ENCODE results near the gene ELFN2.
"Not testable (repeated sequence)": the region's sequence is repeated elsewhere in the genome, so short reads cannot be mapped to it uniquely, and the experiment has no call there.

ELFN2 gene

DNA sequence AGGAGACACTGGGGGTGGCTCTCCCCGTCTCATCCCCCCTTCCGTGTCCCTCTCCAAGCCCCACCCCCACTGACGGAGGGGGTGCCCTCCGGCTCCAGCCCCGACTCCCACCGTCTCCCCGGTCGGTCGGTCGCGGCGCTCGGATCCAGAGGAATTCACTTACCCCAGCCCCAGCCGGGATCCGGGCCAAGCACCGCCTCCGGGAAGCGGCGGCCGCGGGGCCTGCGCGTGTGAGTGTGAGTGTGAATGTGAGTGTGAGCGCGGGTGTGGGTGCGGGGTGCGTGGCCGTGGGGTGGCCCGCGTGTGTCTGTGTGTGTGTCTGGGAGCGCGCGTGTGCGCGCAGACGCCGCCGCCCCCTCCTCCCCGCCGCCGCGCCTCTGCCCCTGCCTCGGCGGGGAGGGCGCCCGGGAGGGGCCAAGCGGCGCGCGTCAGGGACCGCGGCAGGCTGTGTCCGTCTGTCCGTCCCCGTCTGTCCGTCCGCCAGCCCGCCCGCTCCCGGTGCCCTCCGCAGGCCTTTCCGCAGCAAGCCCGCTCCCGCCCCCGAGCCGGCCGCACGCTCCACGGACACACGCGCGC lies at the start of gene ELFN2:
Gene ELFN2 (minus strand): TSS at position 345 of the 576 bp plus-strand sequence. CDS start 51,945 bp downstream, outside the sequence.
- DNase-seq (ENCODE audit: low read depth in 2 of 3, low spot score in 1 of 3) = no peak

GRCh38 chr22:37476389-37477329 lies 49.4 kb upstream of the ELFN2 start:
- no peak for DNase-seq (ENCODE audit: low read depth in 2 of 3, low spot score in 1 of 3)

- DNase-seq (ENCODE audit: low read depth in 2 of 3, low spot score in 1 of 3) = no peak
Measured at GRCh38 chr22:37474447-37475090, 47.3 kb upstream of the ELFN2 start.

DNA sequence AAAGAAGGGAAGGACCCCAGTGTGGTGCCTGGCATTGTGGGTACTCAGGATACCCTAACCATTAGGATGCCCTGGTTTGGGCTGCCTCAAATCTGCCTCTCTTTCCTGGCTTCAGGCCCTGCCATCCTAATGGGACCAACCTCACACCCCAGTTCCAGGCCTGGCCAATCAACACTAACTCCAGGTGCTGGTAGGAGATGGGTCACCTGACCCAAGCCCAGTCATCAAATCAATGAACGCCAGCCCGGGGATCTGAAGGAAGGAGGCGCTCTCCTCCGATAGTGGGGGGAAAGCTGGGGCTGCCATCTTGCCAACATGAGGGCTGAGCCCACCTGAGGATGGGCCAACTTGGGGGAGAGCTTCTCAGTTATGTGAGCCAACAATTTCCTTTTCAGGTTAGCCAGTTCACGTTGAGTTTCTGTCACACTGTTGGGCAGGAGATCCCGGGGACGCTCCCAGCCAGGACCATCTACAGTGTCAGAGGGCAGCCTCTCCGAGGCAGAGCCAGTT lies 46.2 kb upstream of the ELFN2 start:
- DNase-seq (ENCODE audit: low read depth in 2 of 3, low spot score in 1 of 3) = no peak

- DNase-seq (ENCODE audit: low read depth in 2 of 3, low spot score in 1 of 3) = peak in 1 of 3 donors; percentile 34
Measured at GRCh38 chr22:37472418-37473006, 45.2 kb upstream of the ELFN2 start.

- no peak for DNase-seq (ENCODE audit: low read depth in 2 of 3, low spot score in 1 of 3)
Measured at GRCh38 chr22:37471727-37472417, 44.6 kb upstream of the ELFN2 start.

GRCh38 chr22:37470087-37470445 lies 42.8 kb upstream of the ELFN2 start:
- no peak for DNase-seq (ENCODE audit: low read depth in 2 of 3, low spot score in 1 of 3)

- no peak for DNase-seq (ENCODE audit: low read depth in 2 of 3, low spot score in 1 of 3)
Measured at GRCh38 chr22:37469416-37470086, 42.3 kb upstream of the ELFN2 start.

DNA sequence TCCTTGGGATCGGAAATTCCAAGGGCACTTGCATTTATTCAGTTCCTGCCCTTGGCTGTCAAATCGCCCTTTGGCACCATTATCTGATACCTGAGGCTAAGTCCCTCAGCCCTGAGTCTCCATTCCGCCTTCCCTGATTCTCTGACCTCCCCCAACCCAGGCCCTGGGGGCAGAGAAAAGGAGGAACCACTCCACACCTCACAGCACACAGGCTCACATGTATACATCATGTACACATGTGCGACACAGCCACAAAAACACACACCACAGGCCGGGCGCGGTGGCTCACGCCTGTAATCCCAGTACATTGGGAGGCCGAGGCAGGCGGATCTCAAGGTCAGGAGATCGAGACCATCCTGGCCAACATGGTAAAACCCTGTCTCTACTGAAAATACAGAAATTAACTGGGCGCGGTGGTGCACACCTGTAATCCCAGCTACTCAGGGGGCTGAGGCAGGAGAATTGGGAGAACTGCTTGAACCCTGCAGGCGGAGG lies 41.0 kb upstream of the ELFN2 start:
- DNase-seq (ENCODE audit: low read depth in 2 of 3, low spot score in 1 of 3) = not testable (repeated sequence)

- no peak for DNase-seq (ENCODE audit: low read depth in 2 of 3, low spot score in 1 of 3)
Measured at GRCh38 chr22:37467391-37467955, 40.2 kb upstream of the ELFN2 start.

DNA sequence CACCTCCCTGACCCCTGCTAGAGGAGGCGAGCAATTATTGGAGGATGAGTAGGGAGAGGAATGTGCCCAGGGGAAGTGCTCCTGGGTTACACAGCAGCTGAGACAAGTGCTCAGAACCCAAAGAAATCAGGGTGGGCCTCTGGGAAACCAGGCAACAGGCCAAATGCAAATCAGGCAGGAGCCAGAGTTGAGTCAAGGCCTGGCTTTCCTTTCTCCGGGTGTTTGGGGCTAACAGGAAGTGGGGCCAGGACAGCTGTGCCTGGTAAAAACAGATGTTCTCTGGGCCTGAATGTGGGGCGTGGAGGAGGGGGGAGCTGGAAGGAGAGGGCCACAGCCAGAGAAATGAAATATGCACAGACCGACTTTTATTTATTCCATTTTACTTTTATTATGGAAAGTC lies 36.9 kb upstream of the ELFN2 start:
- DNase-seq (ENCODE audit: low read depth in 2 of 3, low spot score in 1 of 3) = no peak

GRCh38 chr22:37462983-37463382 lies 35.7 kb upstream of the ELFN2 start:
- no peak for DNase-seq (ENCODE audit: low read depth in 2 of 3, low spot score in 1 of 3)

DNA sequence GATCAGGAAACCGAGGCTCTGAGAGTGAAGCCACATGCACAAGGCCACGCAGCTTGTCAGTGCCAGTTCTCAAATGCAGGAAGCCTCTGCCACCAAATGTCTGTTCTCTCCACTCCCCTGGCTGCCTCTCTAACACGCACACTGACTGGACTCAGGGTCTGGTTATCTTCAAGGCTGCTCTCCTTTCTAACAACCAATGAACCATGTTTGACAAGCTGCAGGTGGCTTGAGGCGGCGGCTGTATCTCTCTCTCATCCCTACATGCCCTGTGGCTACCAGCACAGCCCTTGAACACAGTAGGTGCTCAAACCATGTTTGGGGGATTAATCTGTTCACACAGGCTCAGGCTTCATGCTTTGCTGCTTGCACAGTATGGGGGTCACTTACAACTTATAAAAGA lies 35.2 kb upstream of the ELFN2 start:
- no peak for DNase-seq (ENCODE audit: low read depth in 2 of 3, low spot score in 1 of 3)

- no peak for DNase-seq (ENCODE audit: low read depth in 2 of 3, low spot score in 1 of 3)
Measured at GRCh38 chr22:37461961-37462360, 34.7 kb upstream of the ELFN2 start.

DNA sequence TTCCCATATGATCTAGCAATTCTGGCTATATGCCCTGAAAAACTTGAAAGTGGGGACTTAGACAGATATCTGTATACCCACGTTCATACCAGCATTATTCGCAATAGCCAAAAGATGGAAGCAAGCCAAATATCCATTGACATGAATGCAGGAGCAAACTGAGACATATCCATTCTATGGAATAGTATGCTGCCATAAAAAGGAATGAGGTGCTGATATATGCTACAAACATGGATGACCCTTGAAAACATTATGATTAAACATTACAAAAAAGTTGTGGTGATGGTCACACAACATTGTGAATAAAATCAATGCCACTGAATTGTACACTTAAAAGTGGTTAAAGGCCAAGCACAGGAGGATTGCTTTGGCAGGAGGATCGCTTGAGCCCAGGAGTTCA lies 33.4 kb upstream of the ELFN2 start:
- DNase-seq (ENCODE audit: low read depth in 2 of 3, low spot score in 1 of 3) = no peak

- no peak for DNase-seq (ENCODE audit: low read depth in 2 of 3, low spot score in 1 of 3)
Measured at GRCh38 chr22:37459206-37459605, 31.9 kb upstream of the ELFN2 start.

- peak; percentile 77 to 95 (median 82) for DNase-seq (ENCODE audit: low read depth in 2 of 3, low spot score in 1 of 3)
Measured at GRCh38 chr22:37457093-37457893, 30.0 kb upstream of the ELFN2 start.

- no peak for DNase-seq (ENCODE audit: low read depth in 2 of 3, low spot score in 1 of 3)
Measured at GRCh38 chr22:37456346-37456745, 29.1 kb upstream of the ELFN2 start.

DNA sequence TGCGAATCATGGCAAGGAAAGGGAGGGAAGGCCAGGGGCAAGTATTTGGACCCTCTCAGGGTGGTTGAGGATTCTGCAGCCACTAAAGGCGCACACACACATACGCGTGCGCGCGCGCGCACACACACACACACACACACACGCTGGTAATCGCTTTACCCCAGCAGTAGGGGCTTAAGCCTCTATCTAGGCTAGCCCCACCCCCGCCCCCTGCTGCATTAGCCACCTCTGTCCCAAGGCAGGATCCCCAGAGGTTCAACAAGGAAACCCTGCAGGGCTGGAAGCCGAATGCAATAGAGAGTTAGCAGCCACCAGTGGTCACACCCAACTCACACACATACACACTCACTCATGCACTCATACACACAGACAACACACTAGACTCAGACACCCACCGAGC lies 28.6 kb upstream of the ELFN2 start:
- no peak for DNase-seq (ENCODE audit: low read depth in 2 of 3, low spot score in 1 of 3)
